ENCODE results near the gene LRRTM1. TPM values are rescaled to one million over a fixed set of nuclear protein-coding genes. Genes with fewer than 3 reads are reported as not detected.

Gene LRRTM1
- total and polyA plus RNA-seq, 2 of the 8 experiments (the other 6 are each of a cell fraction or from before 2014, with no cell fraction given), result 1.4 to 2.3 TPM

DNA sequence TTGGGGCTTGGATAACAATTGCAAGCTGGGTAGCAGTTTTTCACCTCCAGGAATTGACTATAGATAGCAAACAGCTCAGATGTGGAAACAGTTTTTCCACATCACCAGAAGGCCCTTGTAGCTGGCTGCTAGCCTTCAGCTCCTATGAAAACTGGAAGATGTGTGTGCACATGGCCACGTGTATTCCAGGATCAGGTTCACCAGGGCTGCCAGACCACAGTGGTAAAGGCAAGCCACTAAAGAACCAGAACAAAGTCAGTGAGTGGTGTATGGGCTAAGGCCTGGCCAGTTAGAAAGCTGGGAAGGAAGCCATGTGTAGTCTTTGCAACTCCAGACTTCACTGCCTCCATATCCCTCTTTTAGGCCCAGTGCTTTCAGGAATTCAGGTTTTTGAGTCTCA lies 12.9 kb downstream of the LRRTM1 start:
- Histone ChIP-seq H2AFZ (ENCODE audit: low read length) (no peak overlapping the region), H4K91ac (replicated peaks; ENCODE audit: insufficient read length, low read length) (no peak overlapping the region), H3K23ac (ENCODE audit: insufficient read length) (no peak overlapping the region), H2BK5ac (ENCODE audit: low read depth, low read length) (no peak overlapping the region), H3K56ac (replicated peaks; ENCODE audit: insufficient read length, low read depth, low read length) (no peak overlapping the region), H2BK12ac (ENCODE audit: low read depth, low read length) (no peak overlapping the region), H3K4me2 (ENCODE audit: insufficient read depth in 1 of 2, low read depth in 2 of 2, low read length in 2 of 2) (no peak overlapping the region), H4K20me1 (replicated peaks in 1 of 2; ENCODE audit: control insufficient read depth in 1 of 2, insufficient read depth in 2 of 2, low read length in 2 of 2) (no peaks in the 10 kb centered on the region), H3K9ac (replicated peaks in 1 of 4; ENCODE audit: extremely low read depth in 1 of 4, low read depth in 3 of 4, low read length in 3 of 4) (no peak overlapping the region), H2AK5ac (ENCODE audit: low read depth, low read length) (no peak overlapping the region), H4K5ac (ENCODE audit: insufficient read length, low read depth, low read length) (no peak overlapping the region), H3K27ac (ENCODE audit: low read depth, low read length) (no peak overlapping the region), H3K79me1 (ENCODE audit: low read depth, low read length) (no peaks in the 10 kb centered on the region), H3K18ac (ENCODE audit: extremely low read depth, low read length) (no peak overlapping the region), H3K4me3 (ENCODE audit: extremely low read depth in 1 of 4, insufficient read depth in 2 of 4, low read depth in 3 of 4, low read length in 4 of 4) (no peak overlapping the region), H3K36me3 (ENCODE audit: control insufficient read depth in 2 of 4, insufficient read depth in 4 of 4, low read length in 3 of 4) (no peaks in the 10 kb centered on the region), H2BK20ac (ENCODE audit: low read length) (no peak overlapping the region), H3K27me3 (replicated peaks in 1 of 4; ENCODE audit: control insufficient read depth in 3 of 4, extremely low read depth in 1 of 4, insufficient read depth in 3 of 4, low read length in 3 of 4) (peaks cover 0 to 1% (median 0%) of the 10 kb centered on the region in 4 experiments; a peak in 1 of 7 replicates), H3K23me2 (ENCODE audit: low read depth, low read length) (no peaks in the 10 kb centered on the region; the same call in 1 of the 2 replicates), H3K9me3 (ENCODE audit: insufficient read depth in 2 of 2, low read depth in 1 of 2, low read length in 1 of 2) (no peaks in the 10 kb centered on the region), H4K8ac (ENCODE audit: extremely low read depth, insufficient read depth, low read length) (no peak overlapping the region), H2BK120ac (replicated peaks; ENCODE audit: low read depth, low read length) (no peak overlapping the region), H3K4me1 (replicated peaks in 1 of 4; ENCODE audit: control insufficient read depth in 3 of 4, insufficient read depth in 4 of 4, low read length in 3 of 4) (0 out of 7 replicates have a peak, but pooled peaks cover 0 to 2% (median 0%) of the 10 kb centered on the region in 4 experiments), H3K4ac (replicated peaks; ENCODE audit: insufficient read length, low read depth, low read length) (no peak overlapping the region), H3K14ac (ENCODE audit: insufficient read length) (no peak overlapping the region), H2BK15ac (ENCODE audit: low read length) (no peak overlapping the region), H3K79me2 (ENCODE audit: control insufficient read depth in 1 of 2, insufficient read depth in 2 of 2, low read length in 2 of 2) (no peaks in the 10 kb centered on the region)
- CTCF ChIA-PET (ENCODE audit: partially characterized antibody), result interaction anchor here (1.0 kb wide), 1 partner anchor 30 kb away, joined by 3 read pairs; no protein-coding TSS in a partner anchor
- FAIRE-seq, result no peak
- DNase-seq (ENCODE audit: low read depth in 1 of 2, low spot score in 2 of 2), result no peak
- POLR2A ChIA-PET (ENCODE audit: partially characterized antibody), result no interaction called here
- WGBS, 2 experiments (ENCODE audit: extremely low coverage in 1 of 2, insufficient coverage in 1 of 2, insufficient read length in 1 of 2, insufficient replicate concordance in 2 of 2, low coverage in 1 of 2, low lambda C conversion rate in 2 of 2, missing lambda C conversion rate in 1 of 2), result 83% methylated on average over 1 of the region's 1 CpG; no CpG with 5 or more reads in 1 of the 2 experiments
- no peak for TF ChIP-seq SIN3A (conservative IDR thresholded peaks at IDR 0.05 in 1 of 2, IDR thresholded peaks at IDR 0.05 in 1 of 2; ENCODE audit: low read depth in 1 of 2, low read length in 2 of 2)
- TF ChIP-seq CREB1 (IDR thresholded peaks at IDR 0.05), result no peak
- TF ChIP-seq SAP30 (IDR thresholded peaks at IDR 0.05; ENCODE audit: insufficient read depth, insufficient replicate concordance, low read length), result no peak
- TF ChIP-seq SP1 (IDR thresholded peaks at IDR 0.05; ENCODE audit: low read depth, low read length), result no peak
- TF ChIP-seq BCL11A (IDR thresholded peaks at IDR 0.05; ENCODE audit: low read depth in 2 of 2, low read length in 2 of 2), result no peak
- no peak for TF ChIP-seq NANOG (IDR thresholded peaks at IDR 0.05; ENCODE audit: insufficient read depth, low read depth, low read length, poor library complexity, severe bottlenecking)
- no peak for TF ChIP-seq EGR1 (IDR thresholded peaks at IDR 0.05; ENCODE audit: borderline replicate concordance, low read depth, low read length)
- TF ChIP-seq, protein P1, sequence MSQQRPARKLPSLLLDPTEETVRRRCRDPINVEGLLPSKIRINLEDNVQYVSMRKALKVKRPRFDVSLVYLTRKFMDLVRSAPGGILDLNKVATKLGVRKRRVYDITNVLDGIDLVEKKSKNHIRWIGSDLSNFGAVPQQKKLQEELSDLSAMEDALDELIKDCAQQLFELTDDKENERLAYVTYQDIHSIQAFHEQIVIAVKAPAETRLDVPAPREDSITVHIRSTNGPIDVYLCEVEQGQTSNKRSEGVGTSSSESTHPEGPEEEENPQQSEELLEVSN (IDR thresholded peaks at IDR 0.05), result no peak
- no peak for TF ChIP-seq CBX8 (IDR thresholded peaks at IDR 0.05; ENCODE audit: borderline replicate concordance, low read depth, low read length)
- no peak for TF ChIP-seq POU5F1 (IDR thresholded peaks at IDR 0.05; ENCODE audit: low read depth, low read length)
- TF ChIP-seq ATF2 (IDR thresholded peaks at IDR 0.05; ENCODE audit: low read length), result no peak
- TF ChIP-seq FOSL1 (IDR thresholded peaks at IDR 0.05; ENCODE audit: insufficient read depth, low read depth, low read length), result no peak
